GM19438 (cell line): ENCODE measurements around the gene LIPA.
"Not testable (repeated sequence)": the region's sequence is repeated elsewhere in the genome, so short reads cannot be mapped to it uniquely, and the experiment has no call there.

Experiments
- ATAC-seq: cut with Tn5 transposase; IDR thresholded peaks from one replicate; pipeline ENCODE4 v1.9.1; 2021; ENCODE audit warnings: low read depth; ENCODE audit not compliant: unreplicated experiment

Gene LIPA

DNA sequence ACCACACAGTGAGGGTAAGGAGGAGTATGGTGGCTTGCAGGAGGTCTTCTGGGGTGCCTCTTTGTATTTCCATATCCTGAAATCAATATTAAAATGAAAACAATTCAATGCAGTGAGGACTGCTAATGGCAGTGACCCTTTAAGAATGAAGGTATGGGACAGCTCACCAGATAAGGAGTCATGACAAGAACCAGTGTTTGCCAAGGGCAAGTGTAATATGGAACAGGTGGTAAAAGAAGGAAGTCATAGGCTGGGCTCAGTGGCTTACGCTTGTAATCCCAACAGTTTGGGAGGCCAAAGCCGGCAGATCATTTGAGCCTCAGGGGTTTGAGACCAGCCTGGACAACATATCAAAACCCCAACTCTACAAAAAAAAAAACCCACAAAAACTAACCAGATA lies 20.0 kb upstream of the LIPA start:
- no peak for ATAC-seq

GRCh38 chr10:89270153-89270483 lies 18.5 kb upstream of the LIPA start:
- ATAC-seq, result no peak

DNA sequence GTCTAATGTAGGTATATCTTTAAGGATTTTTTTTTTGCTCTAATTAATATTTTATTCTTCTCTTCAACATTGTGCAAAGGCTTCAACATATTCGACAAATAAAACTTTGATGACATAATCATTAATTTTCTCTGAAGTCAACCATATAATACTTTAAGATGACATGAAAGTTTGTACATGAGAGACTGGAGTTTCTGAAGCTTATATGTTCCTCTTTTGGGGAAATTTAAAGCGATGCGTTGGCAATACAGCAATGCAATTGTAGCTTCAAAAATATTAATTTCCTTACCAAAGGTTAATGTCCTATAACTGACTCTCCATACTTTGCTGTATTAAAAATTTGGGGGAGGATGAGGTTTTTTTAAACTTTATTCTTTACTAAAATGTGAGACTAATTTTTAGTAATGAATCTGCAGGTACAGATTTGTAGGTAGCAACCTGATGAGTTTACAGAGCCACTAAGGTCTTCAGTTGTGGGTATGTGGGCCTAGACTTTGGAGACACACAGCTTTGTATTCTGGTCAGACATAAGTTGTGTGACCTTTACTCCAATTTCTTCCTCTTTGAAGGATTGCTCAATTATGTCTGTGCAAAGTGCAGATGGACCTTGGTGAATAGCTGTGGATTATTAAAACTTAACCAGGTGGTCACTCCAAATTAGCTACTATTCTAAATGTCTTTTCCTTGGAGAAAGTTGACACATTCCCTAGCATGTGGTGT lies 18.0 kb upstream of the LIPA start:
- ATAC-seq, result no peak

DNA sequence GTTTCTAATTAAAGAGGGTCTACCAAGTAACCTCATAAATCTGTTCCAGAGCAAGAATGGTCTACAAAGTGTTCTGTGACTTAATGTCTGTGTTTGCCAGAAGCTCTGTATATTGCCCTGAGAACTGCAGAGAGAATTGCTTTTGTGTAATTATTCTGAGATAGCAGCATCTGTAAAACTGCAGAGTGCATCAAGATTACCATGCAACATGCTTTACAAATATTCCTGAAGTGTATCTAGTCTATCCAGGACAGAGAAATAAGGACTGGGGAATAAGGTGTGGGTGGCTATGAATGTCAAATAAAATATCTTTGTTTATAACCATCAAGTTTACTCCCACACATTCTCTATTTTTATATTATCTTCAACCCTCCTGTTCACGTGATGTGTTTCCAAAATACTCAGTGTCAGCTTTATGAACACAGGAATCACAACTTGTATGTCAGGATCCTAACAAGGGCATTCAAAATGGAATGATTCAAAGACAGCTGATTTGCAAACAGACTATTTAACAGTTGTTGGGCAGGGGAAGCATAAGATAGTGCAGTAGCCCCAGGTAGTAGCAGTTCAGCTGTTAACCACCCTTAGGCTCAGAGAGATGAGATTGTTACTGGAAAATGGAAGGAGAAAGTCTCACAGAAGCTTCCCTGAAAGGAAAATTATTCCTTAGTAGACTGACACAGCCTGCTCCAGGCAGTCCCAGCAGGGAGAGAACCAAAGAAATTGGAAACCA lies 15.3 kb upstream of the LIPA start:
- no peak for ATAC-seq

DNA sequence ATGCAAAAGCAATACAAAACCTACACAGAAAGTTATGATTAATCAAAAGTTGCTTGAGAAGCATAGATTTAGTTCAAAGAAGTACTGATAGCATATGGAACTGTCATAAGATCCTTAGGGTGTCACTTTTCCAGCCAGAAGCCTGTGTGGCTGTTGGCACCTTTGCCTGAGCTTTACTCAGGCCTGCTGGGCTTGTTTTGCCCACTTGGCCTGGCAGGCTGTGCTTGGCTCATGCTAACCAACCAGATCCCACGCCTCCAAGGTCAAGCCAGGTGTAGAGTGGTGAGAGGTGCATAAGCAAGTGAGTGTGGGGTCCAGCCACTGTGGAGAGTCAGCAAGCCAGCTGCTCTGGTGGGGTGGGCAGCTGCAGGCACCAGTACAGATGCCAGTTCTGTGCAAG lies 12.0 kb upstream of the LIPA start:
- no peak for ATAC-seq

GRCh38 chr10:89263091-89263490 lies 11.5 kb upstream of the LIPA start:
- no peak for ATAC-seq

- no peak for ATAC-seq
Observed at GRCh38 chr10:89262086-89263051, 10.8 kb upstream of the LIPA start.

- ATAC-seq, result no peak
Observed at GRCh38 chr10:89258881-89259280, 7.3 kb upstream of the LIPA start.

GRCh38 chr10:89257581-89257980 lies 6.0 kb upstream of the LIPA start:
- ATAC-seq, result no peak

DNA sequence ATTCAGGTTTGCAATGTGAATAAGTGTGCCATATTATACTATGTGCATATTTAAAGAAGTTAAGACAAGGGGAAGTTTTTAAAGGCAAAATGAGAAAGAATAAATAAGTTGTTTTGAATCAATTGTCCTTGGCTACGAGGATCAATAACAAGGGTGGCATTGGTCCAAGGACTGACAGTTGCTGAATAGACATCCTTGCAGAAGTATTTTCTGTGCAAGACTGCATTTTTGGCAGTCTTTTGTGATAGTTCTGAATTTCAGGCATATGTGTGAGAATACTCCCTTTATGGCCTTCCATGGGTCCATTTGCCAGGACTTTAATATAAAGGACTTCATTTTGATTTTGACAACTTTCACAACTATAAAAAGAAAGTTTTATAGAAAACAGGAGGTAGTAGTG lies 5.4 kb upstream of the LIPA start:
- ATAC-seq, result no peak

DNA sequence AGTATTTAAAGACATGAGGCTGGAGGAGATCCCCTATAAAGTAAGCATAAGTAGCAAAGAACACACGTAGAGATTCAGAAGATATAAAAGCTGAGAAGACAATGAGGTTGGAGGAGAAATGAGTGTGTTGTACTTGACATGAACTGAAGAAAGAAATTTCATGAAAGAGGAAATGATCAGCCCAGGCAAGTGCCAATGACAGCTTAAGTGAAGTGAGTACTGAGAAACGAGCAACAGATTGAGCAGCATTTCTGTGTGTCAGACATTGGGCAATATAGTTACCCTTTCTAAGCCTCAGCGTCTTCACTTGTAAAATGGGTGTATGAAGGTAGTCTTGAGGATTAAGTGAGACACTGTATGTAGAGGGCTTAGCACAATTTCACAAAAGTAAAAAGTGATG lies 4.8 kb upstream of the LIPA start:
- ATAC-seq, result no peak

GRCh38 chr10:89255793-89256192 lies 4.2 kb upstream of the LIPA start:
- ATAC-seq, result no peak

DNA sequence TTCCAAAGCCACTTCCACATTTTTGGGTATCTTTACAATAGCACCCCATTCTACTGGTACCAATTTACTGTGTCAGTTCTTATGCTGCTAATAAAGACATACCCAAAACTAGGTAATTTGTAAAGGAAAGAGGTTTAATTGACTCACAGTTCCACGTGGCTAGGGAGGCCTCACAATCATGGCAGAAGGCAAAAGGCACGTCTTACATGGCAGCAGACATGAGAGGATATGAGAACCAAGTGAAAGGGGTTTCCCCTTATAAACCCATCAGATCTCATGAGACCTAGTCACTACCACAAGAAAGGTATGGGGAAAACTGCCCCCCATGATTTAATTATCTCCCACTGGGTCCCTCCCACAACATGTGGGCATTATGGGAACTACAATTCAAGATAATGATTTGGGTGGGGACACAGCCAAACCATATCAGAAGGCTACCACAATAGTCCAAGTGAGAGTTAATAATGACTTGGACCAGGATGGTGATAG lies 3.6 kb upstream of the LIPA start:
- not testable (repeated sequence) for ATAC-seq

GRCh38 chr10:89252225-89252585 lies 630 bp upstream of the LIPA start:
- no peak for ATAC-seq

- no peak for ATAC-seq
Observed at GRCh38 chr10:89250865-89251408, 638 bp downstream of the LIPA start.

- no peak for ATAC-seq
Observed at GRCh38 chr10:89248990-89249389, 2.6 kb downstream of the LIPA start.

DNA sequence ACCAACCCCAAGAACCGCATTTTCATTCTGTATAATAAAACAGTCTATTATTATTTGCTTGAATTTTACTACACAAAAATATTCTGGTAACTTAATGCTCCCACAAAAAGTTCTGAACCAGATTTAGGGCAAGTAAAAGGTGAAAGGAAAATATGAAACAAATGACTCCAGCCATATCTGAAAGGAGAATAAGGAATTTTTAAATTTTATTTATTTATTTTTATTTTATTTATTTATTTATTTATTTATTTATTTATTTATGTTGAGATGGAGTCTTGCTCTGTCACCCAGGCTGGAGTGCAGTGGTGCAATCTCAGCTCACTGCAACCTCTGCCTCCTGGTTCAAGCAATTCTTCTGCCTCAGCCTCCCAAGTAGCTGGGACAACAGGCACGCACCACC lies 4.0 kb downstream of the LIPA start:
- ATAC-seq, result not testable (repeated sequence)

DNA sequence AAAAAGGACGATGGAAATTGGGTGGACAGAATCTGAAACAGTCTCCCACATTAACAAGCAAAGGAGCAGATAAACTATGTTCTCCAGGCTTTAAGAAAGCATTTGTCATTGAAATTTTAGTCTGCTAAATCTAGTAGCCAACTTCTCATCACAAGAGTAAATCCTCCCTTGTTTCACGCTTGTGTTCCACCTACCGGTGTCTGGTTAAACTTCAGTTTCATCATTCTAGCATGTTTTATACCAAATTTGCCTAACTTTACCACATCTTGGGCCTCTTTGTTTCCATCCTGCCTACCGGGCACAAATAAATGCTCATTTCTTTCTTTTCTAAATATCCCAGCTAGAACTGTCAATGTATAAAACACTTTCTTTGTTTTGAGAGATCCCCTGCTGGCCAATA lies 5.8 kb downstream of the LIPA start:
- ATAC-seq, result no peak

GRCh38 chr10:89242840-89243568 lies 8.6 kb downstream of the LIPA start:
- no peak for ATAC-seq

DNA sequence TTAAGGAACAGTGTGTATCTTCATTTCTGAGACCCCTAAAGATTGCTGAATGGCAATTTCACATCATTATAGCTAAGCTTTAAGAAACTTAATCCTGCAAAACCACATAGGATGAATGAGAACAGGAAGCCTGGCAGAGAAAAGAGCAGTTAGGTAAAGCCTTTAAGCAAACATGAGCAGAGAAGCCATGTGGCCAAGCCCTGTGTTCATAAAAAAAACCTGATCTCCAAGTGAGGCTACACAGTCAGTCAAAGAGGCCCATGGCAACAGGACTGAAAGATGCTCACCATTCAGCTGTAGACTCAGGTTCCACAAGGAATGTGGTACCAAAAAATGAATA lies 9.3 kb downstream of the LIPA start:
- no peak for ATAC-seq
